Measurements from ENCODE around the gene SYTL4.

DNA sequence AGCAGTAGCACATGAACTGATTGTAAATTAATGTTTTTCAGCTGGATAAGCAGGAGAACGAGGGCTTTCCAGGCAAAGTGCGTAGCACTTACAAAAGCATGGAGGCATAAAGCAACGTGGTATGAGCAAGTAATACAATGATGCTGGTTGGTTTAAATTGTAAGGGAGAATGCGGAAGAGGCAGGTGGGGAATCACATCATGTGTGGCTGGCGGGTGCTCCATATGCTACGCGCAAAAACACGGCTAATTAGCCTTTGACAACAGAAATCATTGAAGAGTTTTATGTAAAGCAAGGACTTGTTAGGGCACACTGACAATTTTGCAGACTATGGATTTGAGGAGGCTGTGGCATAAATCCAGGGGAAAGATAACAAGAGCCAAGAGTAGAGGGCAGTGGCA lies 14.6 kb downstream of the SYTL4 start:
- TF ChIP-seq, protein P1, sequence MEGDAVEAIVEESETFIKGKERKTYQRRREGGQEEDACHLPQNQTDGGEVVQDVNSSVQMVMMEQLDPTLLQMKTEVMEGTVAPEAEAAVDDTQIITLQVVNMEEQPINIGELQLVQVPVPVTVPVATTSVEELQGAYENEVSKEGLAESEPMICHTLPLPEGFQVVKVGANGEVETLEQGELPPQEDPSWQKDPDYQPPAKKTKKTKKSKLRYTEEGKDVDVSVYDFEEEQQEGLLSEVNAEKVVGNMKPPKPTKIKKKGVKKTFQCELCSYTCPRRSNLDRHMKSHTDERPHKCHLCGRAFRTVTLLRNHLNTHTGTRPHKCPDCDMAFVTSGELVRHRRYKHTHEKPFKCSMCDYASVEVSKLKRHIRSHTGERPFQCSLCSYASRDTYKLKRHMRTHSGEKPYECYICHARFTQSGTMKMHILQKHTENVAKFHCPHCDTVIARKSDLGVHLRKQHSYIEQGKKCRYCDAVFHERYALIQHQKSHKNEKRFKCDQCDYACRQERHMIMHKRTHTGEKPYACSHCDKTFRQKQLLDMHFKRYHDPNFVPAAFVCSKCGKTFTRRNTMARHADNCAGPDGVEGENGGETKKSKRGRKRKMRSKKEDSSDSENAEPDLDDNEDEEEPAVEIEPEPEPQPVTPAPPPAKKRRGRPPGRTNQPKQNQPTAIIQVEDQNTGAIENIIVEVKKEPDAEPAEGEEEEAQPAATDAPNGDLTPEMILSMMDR (IDR thresholded peaks at IDR 0.05; ENCODE audit: low read depth, low read length, missing input control) = no peak
- no peak for TF ChIP-seq RAD21 (IDR thresholded peaks at IDR 0.05)
- TF ChIP-seq REST (IDR thresholded peaks at IDR 0.05) = no peak
- TF ChIP-seq, protein P2, sequence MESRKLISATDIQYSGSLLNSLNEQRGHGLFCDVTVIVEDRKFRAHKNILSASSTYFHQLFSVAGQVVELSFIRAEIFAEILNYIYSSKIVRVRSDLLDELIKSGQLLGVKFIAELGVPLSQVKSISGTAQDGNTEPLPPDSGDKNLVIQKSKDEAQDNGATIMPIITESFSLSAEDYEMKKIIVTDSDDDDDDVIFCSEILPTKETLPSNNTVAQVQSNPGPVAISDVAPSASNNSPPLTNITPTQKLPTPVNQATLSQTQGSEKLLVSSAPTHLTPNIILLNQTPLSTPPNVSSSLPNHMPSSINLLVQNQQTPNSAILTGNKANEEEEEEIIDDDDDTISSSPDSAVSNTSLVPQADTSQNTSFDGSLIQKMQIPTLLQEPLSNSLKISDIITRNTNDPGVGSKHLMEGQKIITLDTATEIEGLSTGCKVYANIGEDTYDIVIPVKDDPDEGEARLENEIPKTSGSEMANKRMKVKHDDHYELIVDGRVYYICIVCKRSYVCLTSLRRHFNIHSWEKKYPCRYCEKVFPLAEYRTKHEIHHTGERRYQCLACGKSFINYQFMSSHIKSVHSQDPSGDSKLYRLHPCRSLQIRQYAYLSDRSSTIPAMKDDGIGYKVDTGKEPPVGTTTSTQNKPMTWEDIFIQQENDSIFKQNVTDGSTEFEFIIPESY (IDR thresholded peaks at IDR 0.05) = no peak
- no peak for TF ChIP-seq ATF3 (IDR thresholded peaks at IDR 0.05)
- TF ChIP-seq GABPA (IDR thresholded peaks at IDR 0.05 in 1 of 2, conservative IDR thresholded peaks at IDR 0.05 in 1 of 2) = no peak
- no peak for TF ChIP-seq RXRA (IDR thresholded peaks at IDR 0.05)
